Measurements from ENCODE around the gene MTOR. TPM values are rescaled to one million over a fixed set of nuclear protein-coding genes. Genes with fewer than 3 reads are reported as not detected.
"Not testable (repeated sequence)": the region's sequence is repeated elsewhere in the genome, so short reads cannot be mapped to it uniquely, and the experiment has no call there.

MTOR gene
- total and polyA plus RNA-seq, 9 donors: 11.7 to 32.4 (median 21.3) TPM

GRCh38 chr1:11302366-11302765, 40.0 kb upstream of the MTOR start:
- H3K27me3 ChIP-seq: no peaks in the 10 kb centered on the region
- H3K27ac ChIP-seq: no peak overlapping the region
- intact Hi-C loops (cut with DNase I): no loop called here
- no peak overlapping the region for H3K4me3 ChIP-seq
- H3K9me3 ChIP-seq: no peaks in the 10 kb centered on the region
- no peaks in the 10 kb centered on the region for H3K36me3 ChIP-seq
- 92 to 97% (median 93%) methylated on average over 2 of the region's 2 CpGs for WGBS, 3 donors
- DNase-seq: no peak
- no peaks in the 10 kb centered on the region for H3K4me1 ChIP-seq (ENCODE audit: insufficient read depth)
- no peak for TF ChIP-seq POLR2A (IDR thresholded peaks at IDR 0.05)
- TF ChIP-seq EP300 (IDR thresholded peaks at IDR 0.05): no peak
- no peak for TF ChIP-seq CTCF (IDR thresholded peaks at IDR 0.05)

GRCh38 chr1:11301601-11302000, 39.2 kb upstream of the MTOR start:
- Histone ChIP-seq H3K27me3 (no peaks in the 10 kb centered on the region), H3K36me3 (no peaks in the 10 kb centered on the region), H3K4me3 (no peak overlapping the region), H3K27ac (no peak overlapping the region), H3K9me3 (no peaks in the 10 kb centered on the region), H3K4me1 (ENCODE audit: insufficient read depth) (no peaks in the 10 kb centered on the region)
- WGBS, 3 donors: 58 to 73% (median 63%) methylated on average over 9 of the region's 9 CpGs
- intact Hi-C loops (cut with DNase I): no loop called here
- no peak for TF ChIP-seq CTCF (IDR thresholded peaks at IDR 0.05)
- TF ChIP-seq EP300 (IDR thresholded peaks at IDR 0.05): no peak
- no peak for TF ChIP-seq POLR2A (IDR thresholded peaks at IDR 0.05)
- DNase-seq: no peak

- Histone ChIP-seq H3K4me3 (no peak overlapping the region), H3K27me3 (no peaks in the 10 kb centered on the region), H3K36me3 (no peaks in the 10 kb centered on the region), H3K4me1 (ENCODE audit: insufficient read depth) (no peaks in the 10 kb centered on the region), H3K9me3 (no peaks in the 10 kb centered on the region), H3K27ac (no peak overlapping the region)
- no peak for DNase-seq
- WGBS, 3 donors: 14 to 45% (median 19%) methylated on average over 10 of the region's 10 CpGs
- TF ChIP-seq CTCF (IDR thresholded peaks at IDR 0.05) (no peak), EP300 (IDR thresholded peaks at IDR 0.05) (no peak), POLR2A (IDR thresholded peaks at IDR 0.05) (no peak)
- intact Hi-C loops (cut with DNase I): no loop called here
Measured at GRCh38 chr1:11299225-11299574, 36.8 kb upstream of the MTOR start.

- no peak overlapping the region for H3K4me3 ChIP-seq
- WGBS, 3 donors: 64 to 83% (median 67%) methylated on average over 12 of the region's 12 CpGs
- H3K27ac ChIP-seq: no peak overlapping the region
- no peak for DNase-seq
- H3K36me3 ChIP-seq: no peaks in the 10 kb centered on the region
- intact Hi-C loops (cut with DNase I): no loop called here
- H3K4me1 ChIP-seq (ENCODE audit: insufficient read depth): no peaks in the 10 kb centered on the region
- H3K9me3 ChIP-seq: no peaks in the 10 kb centered on the region
- TF ChIP-seq EP300 (IDR thresholded peaks at IDR 0.05): no peak
- no peaks in the 10 kb centered on the region for H3K27me3 ChIP-seq
Measured at GRCh38 chr1:11298390-11299224, 36.3 kb upstream of the MTOR start.

GRCh38 chr1:11297774-11298173, 35.4 kb upstream of the MTOR start:
- H3K9me3 ChIP-seq; H3K27me3 ChIP-seq; H3K27ac ChIP-seq; H3K36me3 ChIP-seq; DNase-seq; intact Hi-C loops (cut with DNase I); H3K4me3 ChIP-seq; H3K4me1 ChIP-seq (ENCODE audit: insufficient read depth): not testable (repeated sequence)
- 94 to 96% (median 96%) methylated on average over 5 of the region's 5 CpGs for WGBS, 3 donors

Measured in ovary (tissue), 9 donors.